SK-N-SH treated with all-trans-retinoic acid at 6 μM for 48 hours (cell line): ENCODE measurements around the gene PSMB1.

Source experiments
- ATAC-seq: fragments of 200-7000 bp; cut with Tn5 transposase; 3 replicates; pipeline ENCODE4 v1.9.1; 2020; ENCODE audit warnings: mild to moderate bottlenecking, moderate library complexity
- ARNTL ChIP-seq: fragments of 450-650 bp; formaldehyde crosslinking; IDR thresholded peaks from 2 replicates; pipeline ENCODE4 v1.5.0; 2020; ENCODE audit warnings: low read depth, mild to moderate bottlenecking, moderate library complexity, borderline replicate concordance
- BACH2 ChIP-seq: fragments of 250-450 bp; sonication (Bioruptor Pico); IDR thresholded peaks from 2 replicates; pipeline ENCODE4 v1.9.0; 2021; ENCODE audit warnings: mild to moderate bottlenecking, borderline replicate concordance
- ESRRG ChIP-seq: fragments of 250-450 bp; sonication (Bioruptor Pico); IDR thresholded peaks from 2 replicates; pipeline ENCODE4 v1.6.1; 2021; ENCODE audit warnings: mild to moderate bottlenecking
- GLIS3 ChIP-seq: fragments of 250-450 bp; sonication (Bioruptor Pico); IDR thresholded peaks from 2 replicates; pipeline ENCODE4 v1.5.0; 2020; ENCODE audit warnings: mild to moderate bottlenecking, moderate library complexity
- ISL1 ChIP-seq: fragments of 250-450 bp; sonication (Bioruptor Pico); IDR thresholded peaks from 2 replicates; pipeline ENCODE4 v2.1.2; 2022; ENCODE audit warnings: mild to moderate bottlenecking, moderate library complexity
- PPARA ChIP-seq: fragments of 250-450 bp; sonication (Bioruptor Pico); IDR thresholded peaks from 2 replicates; pipeline ENCODE4 v1.5.0; 2020; ENCODE audit warnings: mild to moderate bottlenecking, borderline replicate concordance
- RARB ChIP-seq: fragments of 250-450 bp; sonication (Bioruptor Pico); IDR thresholded peaks from 2 replicates; pipeline ENCODE4 v1.8.0; 2021; ENCODE audit warnings: mild to moderate bottlenecking, moderate library complexity
- SNAI2 ChIP-seq: fragments of 250-450 bp; sonication (Bioruptor Pico); IDR thresholded peaks from 2 replicates; pipeline ENCODE4 v1.5.0; 2020; ENCODE audit warnings: mild to moderate bottlenecking, moderate library complexity
- TCF4 ChIP-seq: fragments of 250-450 bp; sonication (Bioruptor Pico); IDR thresholded peaks from 2 replicates; pipeline ENCODE4 v1.8.0; 2021; ENCODE audit warnings: mild to moderate bottlenecking, moderate library complexity, borderline replicate concordance
- TOX ChIP-seq: fragments of 250-450 bp; sonication (Bioruptor Pico); IDR thresholded peaks from 2 replicates; pipeline ENCODE4 v1.8.0; 2021; ENCODE audit warnings: mild to moderate bottlenecking, moderate library complexity, borderline replicate concordance
- ZC3H10 ChIP-seq: fragments of 250-450 bp; sonication (Bioruptor Pico); IDR thresholded peaks from 2 replicates; pipeline ENCODE4 v1.5.1; 2021; ENCODE audit warnings: mild to moderate bottlenecking, moderate library complexity
- ZFP3 ChIP-seq: fragments of 250-450 bp; sonication (Bioruptor Pico); IDR thresholded peaks from 2 replicates; pipeline ENCODE4 v1.5.0; 2020; ENCODE audit warnings: mild to moderate bottlenecking, moderate library complexity
- ZFP30 ChIP-seq: fragments of 450-650 bp; formaldehyde crosslinking; IDR thresholded peaks from 2 replicates; pipeline ENCODE4 v1.5.0; 2022; ENCODE audit warnings: mild to moderate bottlenecking, moderate library complexity
- ZNF565 ChIP-seq: fragments of 450-650 bp; formaldehyde crosslinking; conservative IDR thresholded peaks from 2 replicates; pipeline ENCODE4 v1.5.0; 2020; ENCODE audit warnings: low read depth, mild to moderate bottlenecking, moderate library complexity
- ZNF8 ChIP-seq: fragments of 450-650 bp; formaldehyde crosslinking; IDR thresholded peaks from 2 replicates; pipeline ENCODE4 v1.5.0; 2020; ENCODE audit warnings: mild to moderate bottlenecking, moderate library complexity
- TF ChIP-seq, protein P1 (sequence below): fragments of 250-450 bp; sonication (Bioruptor Pico); IDR thresholded peaks from 2 replicates; pipeline ENCODE4 v1.5.1; 2020; ENCODE audit warnings: low read depth, mild to moderate bottlenecking, moderate library complexity
- TF ChIP-seq, protein P2 (sequence below): fragments of 250-450 bp; sonication (Bioruptor Pico); IDR thresholded peaks from 2 replicates; pipeline ENCODE4 v1.8.0; 2020; ENCODE audit warnings: mild to moderate bottlenecking, moderate library complexity, borderline replicate concordance
- TF ChIP-seq, protein P3 (sequence below): fragments of 250-450 bp; sonication (Bioruptor Pico); IDR thresholded peaks from 2 replicates; pipeline ENCODE4 v1.8.0; 2021; ENCODE audit warnings: low read depth, mild to moderate bottlenecking, moderate library complexity, borderline replicate concordance
- TF ChIP-seq, protein P4 (sequence below): fragments of 250-450 bp; sonication (Bioruptor Pico); IDR thresholded peaks from 2 replicates; pipeline ENCODE4 v1.5.0; 2020; ENCODE audit warnings: mild to moderate bottlenecking, moderate library complexity

PSMB1 gene

DNA sequence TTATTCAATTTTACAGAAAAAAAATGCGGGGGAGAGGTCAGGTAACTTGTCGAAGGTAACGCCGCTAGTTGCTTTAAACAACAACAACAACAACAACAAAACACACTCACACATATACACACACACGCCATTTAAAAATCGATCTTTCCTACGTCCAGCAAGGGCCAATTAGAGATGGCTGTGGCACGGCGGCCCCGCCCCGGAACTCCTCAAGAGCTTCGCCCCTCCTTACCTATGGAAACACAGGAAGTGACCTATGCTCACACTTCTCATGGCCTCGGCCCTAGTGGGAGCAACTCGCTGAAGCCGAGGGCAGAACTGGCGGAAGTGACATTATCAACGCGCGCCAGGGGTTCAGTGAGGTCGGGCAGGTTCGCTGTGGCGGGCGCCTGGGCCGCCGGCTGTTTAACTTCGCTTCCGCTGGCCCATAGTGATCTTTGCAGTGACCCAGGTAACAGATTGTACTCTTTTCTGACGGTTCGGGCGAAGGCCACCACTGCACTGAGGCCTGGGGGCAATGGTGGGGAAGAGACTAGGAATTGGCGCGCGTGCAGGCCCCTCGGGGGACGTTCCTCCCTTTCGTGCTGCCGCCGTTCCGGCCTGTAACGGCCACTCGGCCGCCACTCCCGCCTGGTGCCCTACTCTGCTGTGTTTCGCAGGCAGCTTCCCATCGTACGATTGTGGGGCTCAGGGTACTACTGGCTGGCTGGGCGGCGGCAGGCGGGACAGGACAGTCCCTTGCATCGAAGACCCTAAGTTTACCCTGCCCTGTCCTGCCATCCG lies 1.1 kb upstream of the PSMB1 start, which contains the start of gene TBP:
Gene TBP, plus strand, starts transcription at position 357 of the 783 bp plus-strand sequence. CDS start 2,661 bp downstream, outside the sequence.
- ATAC-seq = peak; percentile 96
- TF ChIP-seq ZC3H10 (CRISPR knock-in tag) (no peak), ZFP3 (CRISPR knock-in tag) (no peak), ISL1 (CRISPR knock-in tag) (no peak), RARB (CRISPR knock-in tag) (no peak), GLIS3 (CRISPR knock-in tag) (no peak)
- TF ChIP-seq, protein P1, sequence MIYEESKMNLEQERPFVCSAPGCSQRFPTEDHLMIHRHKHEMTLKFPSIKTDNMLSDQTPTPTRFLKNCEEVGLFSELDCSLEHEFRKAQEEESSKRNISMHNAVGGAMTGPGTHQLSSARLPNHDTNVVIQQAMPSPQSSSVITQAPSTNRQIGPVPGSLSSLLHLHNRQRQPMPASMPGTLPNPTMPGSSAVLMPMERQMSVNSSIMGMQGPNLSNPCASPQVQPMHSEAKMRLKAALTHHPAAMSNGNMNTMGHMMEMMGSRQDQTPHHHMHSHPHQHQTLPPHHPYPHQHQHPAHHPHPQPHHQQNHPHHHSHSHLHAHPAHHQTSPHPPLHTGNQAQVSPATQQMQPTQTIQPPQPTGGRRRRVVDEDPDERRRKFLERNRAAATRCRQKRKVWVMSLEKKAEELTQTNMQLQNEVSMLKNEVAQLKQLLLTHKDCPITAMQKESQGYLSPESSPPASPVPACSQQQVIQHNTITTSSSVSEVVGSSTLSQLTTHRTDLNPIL (CRISPR knock-in tag) = no peak

DNA sequence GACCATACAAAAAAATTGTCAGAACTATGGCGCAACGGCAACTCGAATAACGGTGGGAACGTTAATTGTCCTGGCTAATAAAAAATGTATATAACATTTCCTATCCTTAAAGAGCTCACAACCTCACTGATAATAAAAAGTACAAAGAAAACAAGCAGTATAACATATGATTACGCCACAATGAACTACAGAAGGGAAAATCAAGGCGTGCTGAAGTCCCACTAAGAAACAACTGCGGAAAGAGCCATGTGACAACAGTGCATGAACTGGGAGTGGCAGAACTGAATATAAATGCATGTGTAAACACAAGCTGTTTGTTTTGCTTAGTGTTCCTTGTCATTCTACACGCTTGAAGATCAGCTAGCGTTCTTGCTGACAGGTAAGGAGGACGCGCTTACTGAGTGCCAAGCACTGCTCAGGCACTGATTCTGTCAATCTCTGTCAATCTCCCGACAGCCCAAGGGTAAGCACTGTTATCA lies 466 bp upstream of the PSMB1 start:
- TF ChIP-seq, protein P2, sequence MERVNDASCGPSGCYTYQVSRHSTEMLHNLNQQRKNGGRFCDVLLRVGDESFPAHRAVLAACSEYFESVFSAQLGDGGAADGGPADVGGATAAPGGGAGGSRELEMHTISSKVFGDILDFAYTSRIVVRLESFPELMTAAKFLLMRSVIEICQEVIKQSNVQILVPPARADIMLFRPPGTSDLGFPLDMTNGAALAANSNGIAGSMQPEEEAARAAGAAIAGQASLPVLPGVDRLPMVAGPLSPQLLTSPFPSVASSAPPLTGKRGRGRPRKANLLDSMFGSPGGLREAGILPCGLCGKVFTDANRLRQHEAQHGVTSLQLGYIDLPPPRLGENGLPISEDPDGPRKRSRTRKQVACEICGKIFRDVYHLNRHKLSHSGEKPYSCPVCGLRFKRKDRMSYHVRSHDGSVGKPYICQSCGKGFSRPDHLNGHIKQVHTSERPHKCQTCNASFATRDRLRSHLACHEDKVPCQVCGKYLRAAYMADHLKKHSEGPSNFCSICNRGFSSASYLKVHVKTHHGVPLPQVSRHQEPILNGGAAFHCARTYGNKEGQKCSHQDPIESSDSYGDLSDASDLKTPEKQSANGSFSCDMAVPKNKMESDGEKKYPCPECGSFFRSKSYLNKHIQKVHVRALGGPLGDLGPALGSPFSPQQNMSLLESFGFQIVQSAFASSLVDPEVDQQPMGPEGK (CRISPR knock-in tag) = no peak
- peak; percentile 53 for ATAC-seq

DNA sequence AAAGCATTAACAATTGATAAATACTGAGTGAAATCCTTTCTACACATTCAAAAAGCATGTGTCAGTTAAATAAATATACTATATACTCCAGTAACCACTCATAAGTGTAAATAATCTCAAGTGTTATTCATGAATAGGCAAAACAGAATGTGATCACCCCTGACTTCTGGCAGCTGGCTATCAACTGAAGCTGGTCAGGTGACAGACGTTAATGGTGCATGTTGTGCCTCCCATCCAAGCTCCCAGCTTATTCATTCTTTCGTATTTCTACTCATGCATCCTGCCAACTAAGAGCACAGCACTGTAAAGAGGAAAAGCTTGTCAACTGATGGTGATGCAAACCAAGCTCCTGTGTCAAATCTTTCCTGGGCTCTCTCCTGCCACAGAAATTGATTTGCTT lies 7.7 kb downstream of the PSMB1 start:
- TF ChIP-seq PPARA (CRISPR knock-in tag) (no peak), BACH2 (no peak), TCF4 (CRISPR knock-in tag) (no peak), ZFP30 (CRISPR knock-in tag) (no peak)
- TF ChIP-seq, protein P2 (CRISPR knock-in tag) = no peak
- no peak for ATAC-seq

DNA sequence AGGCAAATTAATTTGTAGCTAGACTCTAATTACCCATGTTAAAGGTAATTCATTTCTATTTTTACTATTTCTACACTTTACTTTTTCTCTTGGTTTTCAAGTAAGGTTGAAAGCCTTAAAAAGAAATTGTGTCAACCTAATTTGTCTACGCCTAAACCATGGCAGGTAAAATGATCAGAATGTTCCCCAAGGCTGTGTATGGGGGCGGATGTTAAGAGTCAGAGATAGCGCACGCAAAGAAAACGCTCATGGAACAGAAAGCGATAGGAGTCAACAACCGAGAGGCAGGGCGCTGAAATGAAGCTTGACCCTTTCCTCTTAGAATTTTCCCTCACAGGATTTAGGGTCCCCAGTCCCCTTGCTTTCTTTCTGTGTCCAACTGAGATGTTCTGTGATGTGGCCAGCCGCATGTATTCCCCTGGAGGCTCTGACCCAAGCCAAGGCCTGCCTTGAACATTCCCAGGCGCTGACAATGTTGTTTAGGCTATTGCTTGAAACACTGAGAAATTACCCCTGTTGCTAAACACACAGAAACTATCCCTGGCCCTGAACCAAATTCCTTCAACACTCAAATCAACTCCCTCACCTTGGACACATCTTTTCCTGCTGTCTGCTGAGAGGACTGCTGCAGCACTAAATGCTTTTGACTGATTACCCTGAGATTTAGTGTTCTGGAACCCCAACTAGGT lies 10.9 kb downstream of the PSMB1 start:
- no peak for TF ChIP-seq ZFP30 (CRISPR knock-in tag)
- no peak for TF ChIP-seq ZNF565 (CRISPR knock-in tag)
- TF ChIP-seq ISL1 (CRISPR knock-in tag) = no peak
- no peak for TF ChIP-seq ZC3H10 (CRISPR knock-in tag)
- TF ChIP-seq ZNF8 (CRISPR knock-in tag) = no peak
- no peak for TF ChIP-seq SNAI2
- TF ChIP-seq, protein P3, sequence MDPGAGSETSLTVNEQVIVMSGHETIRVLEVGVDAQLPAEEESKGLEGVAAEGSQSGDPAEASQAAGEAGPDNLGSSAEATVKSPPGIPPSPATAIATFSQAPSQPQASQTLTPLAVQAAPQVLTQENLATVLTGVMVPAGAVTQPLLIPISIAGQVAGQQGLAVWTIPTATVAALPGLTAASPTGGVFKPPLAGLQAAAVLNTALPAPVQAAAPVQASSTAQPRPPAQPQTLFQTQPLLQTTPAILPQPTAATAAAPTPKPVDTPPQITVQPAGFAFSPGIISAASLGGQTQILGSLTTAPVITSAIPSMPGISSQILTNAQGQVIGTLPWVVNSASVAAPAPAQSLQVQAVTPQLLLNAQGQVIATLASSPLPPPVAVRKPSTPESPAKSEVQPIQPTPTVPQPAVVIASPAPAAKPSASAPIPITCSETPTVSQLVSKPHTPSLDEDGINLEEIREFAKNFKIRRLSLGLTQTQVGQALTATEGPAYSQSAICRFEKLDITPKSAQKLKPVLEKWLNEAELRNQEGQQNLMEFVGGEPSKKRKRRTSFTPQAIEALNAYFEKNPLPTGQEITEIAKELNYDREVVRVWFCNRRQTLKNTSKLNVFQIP (CRISPR knock-in tag) = no peak
- no peak for TF ChIP-seq PPARA (CRISPR knock-in tag)
- no peak for TF ChIP-seq TOX (CRISPR knock-in tag)
- no peak for TF ChIP-seq GLIS3 (CRISPR knock-in tag)
- no peak for TF ChIP-seq ARNTL (CRISPR knock-in tag)
- TF ChIP-seq, protein P4, sequence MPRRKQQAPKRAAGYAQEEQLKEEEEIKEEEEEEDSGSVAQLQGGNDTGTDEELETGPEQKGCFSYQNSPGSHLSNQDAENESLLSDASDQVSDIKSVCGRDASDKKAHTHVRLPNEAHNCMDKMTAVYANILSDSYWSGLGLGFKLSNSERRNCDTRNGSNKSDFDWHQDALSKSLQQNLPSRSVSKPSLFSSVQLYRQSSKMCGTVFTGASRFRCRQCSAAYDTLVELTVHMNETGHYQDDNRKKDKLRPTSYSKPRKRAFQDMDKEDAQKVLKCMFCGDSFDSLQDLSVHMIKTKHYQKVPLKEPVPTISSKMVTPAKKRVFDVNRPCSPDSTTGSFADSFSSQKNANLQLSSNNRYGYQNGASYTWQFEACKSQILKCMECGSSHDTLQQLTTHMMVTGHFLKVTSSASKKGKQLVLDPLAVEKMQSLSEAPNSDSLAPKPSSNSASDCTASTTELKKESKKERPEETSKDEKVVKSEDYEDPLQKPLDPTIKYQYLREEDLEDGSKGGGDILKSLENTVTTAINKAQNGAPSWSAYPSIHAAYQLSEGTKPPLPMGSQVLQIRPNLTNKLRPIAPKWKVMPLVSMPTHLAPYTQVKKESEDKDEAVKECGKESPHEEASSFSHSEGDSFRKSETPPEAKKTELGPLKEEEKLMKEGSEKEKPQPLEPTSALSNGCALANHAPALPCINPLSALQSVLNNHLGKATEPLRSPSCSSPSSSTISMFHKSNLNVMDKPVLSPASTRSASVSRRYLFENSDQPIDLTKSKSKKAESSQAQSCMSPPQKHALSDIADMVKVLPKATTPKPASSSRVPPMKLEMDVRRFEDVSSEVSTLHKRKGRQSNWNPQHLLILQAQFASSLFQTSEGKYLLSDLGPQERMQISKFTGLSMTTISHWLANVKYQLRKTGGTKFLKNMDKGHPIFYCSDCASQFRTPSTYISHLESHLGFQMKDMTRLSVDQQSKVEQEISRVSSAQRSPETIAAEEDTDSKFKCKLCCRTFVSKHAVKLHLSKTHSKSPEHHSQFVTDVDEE (CRISPR knock-in tag) = no peak
- no peak for TF ChIP-seq TCF4 (CRISPR knock-in tag)
- TF ChIP-seq, protein P2 (CRISPR knock-in tag) = no peak
- no peak for TF ChIP-seq ESRRG
- no peak for ATAC-seq
